Skeletal muscle tissue (tissue), 4 donors: Measurements from ENCODE around the gene FALEC. TPM values are rescaled to one million over a fixed set of nuclear protein-coding genes. Genes with fewer than 3 reads are reported as not detected.
A peak's percentile ranks its signal among the peaks of the same experiment; 100 is the strongest.
"Not testable (repeated sequence)": the region's sequence is repeated elsewhere in the genome, so short reads cannot be mapped to it uniquely, and the experiment has no call there.

ENCODE experiments used
- H3K27ac ChIP-seq: one replicate; pipeline ENCODE4 v1.7.0; 2013; ENCODE audit warnings: mild to moderate bottlenecking, low read depth, low read length, inconsistent platforms
- H3K27me3 ChIP-seq, 3 donors: one replicate each; pipeline ENCODE4 v1.7.0; 2013; ENCODE audit warnings: low read length in 3 of 3; ENCODE audit not compliant: control insufficient read depth in 3 of 3, insufficient read depth in 3 of 3
- H3K36me3 ChIP-seq, 3 donors: one replicate each; pipeline ENCODE4 v1.7.0; 2013; ENCODE audit warnings: low read length in 3 of 3; ENCODE audit not compliant: control insufficient read depth in 3 of 3, insufficient read depth in 3 of 3
- H3K4me1 ChIP-seq, 3 donors: one replicate each; pipeline ENCODE4 v1.7.0; 2013; ENCODE audit warnings: low read length in 3 of 3, mild to moderate bottlenecking in 3 of 3; ENCODE audit not compliant: control insufficient read depth in 3 of 3, insufficient read depth in 3 of 3
- H3K4me3 ChIP-seq, 3 donors: one replicate each; pipeline ENCODE4 v1.7.0; 2013; ENCODE audit warnings: low read length in 3 of 3
- H3K9ac ChIP-seq, 3 donors: one replicate each; pipeline ENCODE4 v1.7.0; 2013; ENCODE audit warnings: low read length in 3 of 3, mild to moderate bottlenecking in 3 of 3, moderate library complexity in 2 of 3, low read depth in 1 of 3
- H3K9me3 ChIP-seq, 3 donors: one replicate each; pipeline ENCODE4 v1.7.0; 2013; ENCODE audit warnings: low read length in 3 of 3; ENCODE audit not compliant: control insufficient read depth in 3 of 3
- total RNA-seq: library from RNA; depleted of rRNA; stranded (reverse); fragments of >200 nt; gene quantifications from one replicate; pipeline ENCODE4 v1.2.3, GENCODE V29; 2014
- donor health status: Osteomylitis.

The FALEC gene
- total RNA-seq, 1 donor from 2014 or later: not detected

GRCh38 chr1:150561254-150561973 is 45.9 kb downstream of the FALEC start:
- no peaks in the 10 kb centered on the region for H3K9me3 ChIP-seq
- peaks cover 2 to 11% (median 6%) of the 10 kb centered on the region in 3 donors for H3K36me3 ChIP-seq

GRCh38 chr1:150561974-150562445 is 46.5 kb downstream of the FALEC start:
- Histone ChIP-seq H3K9ac (peak overlapping the region; percentile 97 to 100 (median 99)), H3K4me1 (peaks cover 66 to 86% (median 75%) of the 10 kb centered on the region in 3 donors), H3K36me3 (peaks cover 2 to 11% (median 6%) of the 10 kb centered on the region in 3 donors), H3K27ac (peak overlapping the region; percentile 100), H3K27me3 (no peaks in the 10 kb centered on the region), H3K4me3 (peak overlapping the region; percentile 84 to 92 (median 87)), H3K9me3 (no peaks in the 10 kb centered on the region)

More at GRCh38 chr1:150561254-150561973, 45.9 kb downstream of the FALEC start:
- H3K4me1 ChIP-seq: peaks cover 60 to 80% (median 69%) of the 10 kb centered on the region in 3 donors
- peak overlapping the region; percentile 84 to 92 (median 87) for H3K4me3 ChIP-seq
- H3K27ac ChIP-seq: peak overlapping the region; percentile 100
- H3K9ac ChIP-seq: peak overlapping the region; percentile 97 to 100 (median 99)
- no peaks in the 10 kb centered on the region for H3K27me3 ChIP-seq

- Histone ChIP-seq H3K27ac (peak overlapping the region; percentile 100), H3K4me3 (peak overlapping the region; percentile 84 to 92 (median 87)), H3K27me3 (no peaks in the 10 kb centered on the region), H3K4me1 (peaks cover 73 to 92% (median 81%) of the 10 kb centered on the region in 3 donors), H3K9me3 (no peaks in the 10 kb centered on the region), H3K9ac (peak overlapping the region; percentile 97 to 100 (median 99)), H3K36me3 (peaks cover under 1 to 5% (median 3%) of the 10 kb centered on the region in 3 donors)
Observed at GRCh38 chr1:150562446-150563339, 47.1 kb downstream of the FALEC start.

- Histone ChIP-seq H3K36me3 (no peaks in the 10 kb centered on the region), H3K4me3 (peak overlapping the region; percentile 46 to 92 (median 84)), H3K27me3 (no peaks in the 10 kb centered on the region), H3K27ac (peak overlapping the region; percentile 100), H3K9ac (peak overlapping the region; percentile 97 to 100 (median 99)), H3K9me3 (no peaks in the 10 kb centered on the region), H3K4me1 (peaks cover 81 to 96% (median 88%) of the 10 kb centered on the region in 3 donors)
Observed at GRCh38 chr1:150563340-150564038, 47.9 kb downstream of the FALEC start.

- Histone ChIP-seq H3K4me1 (peaks cover 85 to 96% (median 88%) of the 10 kb centered on the region in 3 donors), H3K9me3 (no peaks in the 10 kb centered on the region), H3K36me3 (no peaks in the 10 kb centered on the region), H3K27me3 (no peaks in the 10 kb centered on the region), H3K27ac (peak overlapping the region; percentile 100), H3K9ac (peak overlapping the region; percentile 60 to 100 (median 99)), H3K4me3 (peak overlapping the region; percentile 37 to 84 (median 46))
Observed at GRCh38 chr1:150564051-150564991, 48.8 kb downstream of the FALEC start.

GRCh38 chr1:150565240-150565991 is 49.9 kb downstream of the FALEC start:
- H3K27me3 ChIP-seq, H3K36me3 ChIP-seq, H3K9me3 ChIP-seq, H3K4me3 ChIP-seq: not testable (repeated sequence)
- Histone ChIP-seq H3K9ac (peak overlapping the region in 1 of 3 donors; percentile 52), H3K27ac (peak overlapping the region; percentile 100), H3K4me1 (peaks cover 84 to 96% (median 88%) of the 10 kb centered on the region in 3 donors)

GRCh38 chr1:150566589-150567340 is 51.2 kb downstream of the FALEC start:
- H3K4me3 ChIP-seq: peak overlapping the region; percentile 27 to 66 (median 41)
- peaks cover 77 to 92% (median 79%) of the 10 kb centered on the region in 3 donors for H3K4me1 ChIP-seq
- peak overlapping the region; percentile 88 for H3K27ac ChIP-seq
- H3K36me3 ChIP-seq: peaks cover 0 to 4% (median 2%) of the 10 kb centered on the region in 3 donors
- H3K9me3 ChIP-seq: no peaks in the 10 kb centered on the region
- H3K27me3 ChIP-seq: no peaks in the 10 kb centered on the region
- peak overlapping the region; percentile 65 to 80 (median 71) for H3K9ac ChIP-seq

- Histone ChIP-seq H3K4me3 (peak overlapping the region; percentile 27 to 66 (median 41)), H3K27ac (peak overlapping the region; percentile 88), H3K4me1 (peaks cover 75 to 90% (median 77%) of the 10 kb centered on the region in 3 donors), H3K9me3 (no peaks in the 10 kb centered on the region), H3K9ac (peak overlapping the region; percentile 65 to 80 (median 71)), H3K36me3 (peaks cover 0 to 4% (median 2%) of the 10 kb centered on the region in 3 donors), H3K27me3 (no peaks in the 10 kb centered on the region)
Observed at GRCh38 chr1:150567341-150567716, 51.8 kb downstream of the FALEC start.
